Loucy (cell line): ENCODE results near the gene PLEKHA5.

ENCODE experiments used
- H2AFZ ChIP-seq: fragments of 200-600 bp; sonication (generic); 2 replicates; pipeline ENCODE4 v1.6.0; 2016; ENCODE audit warnings: antibody characterized with exemption, mild to moderate bottlenecking, low read length, moderate library complexity
- H3F3A ChIP-seq: fragments of 200-600 bp; 2 replicates; pipeline ENCODE4 v1.6.0; 2016; ENCODE audit warnings: antibody characterized with exemption, low read depth, mild to moderate bottlenecking
- H3K27me3 ChIP-seq: fragments of 200-600 bp; sonication (generic); 2 replicates; pipeline ENCODE4 v1.6.1; 2014; ENCODE audit warnings: low read length, mild to moderate bottlenecking; ENCODE audit not compliant: insufficient read depth, poor library complexity, severe bottlenecking
- H3K36me3 ChIP-seq: fragments of 200-600 bp; sonication (generic); 2 replicates; pipeline ENCODE4 v1.6.1; 2016; ENCODE audit warnings: low read length; ENCODE audit not compliant: insufficient read depth
- H3K4me1 ChIP-seq: fragments of 200-600 bp; sonication (generic); 2 replicates; pipeline ENCODE4 v1.5.1; 2014; ENCODE audit warnings: low read length, mild to moderate bottlenecking; ENCODE audit not compliant: insufficient read depth, poor library complexity, severe bottlenecking
- H3K4me2 ChIP-seq: fragments of 200-600 bp; sonication (generic); 2 replicates; pipeline ENCODE4 v1.6.0; 2014; ENCODE audit warnings: antibody characterized with exemption, low read length, low read depth, mild to moderate bottlenecking; ENCODE audit not compliant: poor library complexity, severe bottlenecking
- H3K4me3 ChIP-seq: fragments of 200-600 bp; sonication (generic); 2 replicates; pipeline ENCODE4 v1.5.1; 2014; ENCODE audit warnings: low read length, mild to moderate bottlenecking, mixed read lengths; ENCODE audit not compliant: poor library complexity, severe bottlenecking
- H3K79me2 ChIP-seq: fragments of 200-600 bp; sonication (generic); 2 replicates; pipeline ENCODE4 v1.6.1; 2014; ENCODE audit warnings: low read length; ENCODE audit not compliant: insufficient read depth
- H3K9ac ChIP-seq: fragments of 200-600 bp; sonication (generic); 2 replicates; pipeline ENCODE4 v1.6.0; 2014; ENCODE audit warnings: mild to moderate bottlenecking, low read depth, low read length, moderate library complexity; ENCODE audit not compliant: poor library complexity, severe bottlenecking
- H3K9me2 ChIP-seq: fragments of 200-600 bp; sonication (generic); replicated peaks from 2 replicates; pipeline ENCODE4 v1.6.1; 2016; ENCODE audit warnings: low read depth, low read length, mixed read lengths
- H3K9me3 ChIP-seq: fragments of 200-600 bp; sonication (generic); 2 replicates; pipeline ENCODE4 v1.6.1; 2014; ENCODE audit warnings: mild to moderate bottlenecking, antibody characterized with exemption, low read length, low read depth; ENCODE audit not compliant: insufficient read depth
- H4K20me1 ChIP-seq: fragments of 200-600 bp; sonication (generic); 2 replicates; pipeline ENCODE4 v1.6.0; 2014; ENCODE audit warnings: antibody characterized with exemption, low read length, mild to moderate bottlenecking; ENCODE audit not compliant: insufficient read depth, poor library complexity, severe bottlenecking
- EZH2phosphoT487 ChIP-seq: fragments of 200-600 bp; IDR thresholded peaks from 2 replicates; pipeline ENCODE4 v1.6.1; 2018; ENCODE audit warnings: antibody characterized with exemption, mild to moderate bottlenecking, moderate library complexity, borderline replicate concordance
- TF ChIP-seq, protein P1 (sequence below): fragments of 200-600 bp; sonication (generic); conservative IDR thresholded peaks from 2 replicates; pipeline ENCODE4 v1.5.1; 2014; ENCODE audit warnings: mild to moderate bottlenecking, antibody characterized with exemption, low read length

PLEKHA5 gene

DNA sequence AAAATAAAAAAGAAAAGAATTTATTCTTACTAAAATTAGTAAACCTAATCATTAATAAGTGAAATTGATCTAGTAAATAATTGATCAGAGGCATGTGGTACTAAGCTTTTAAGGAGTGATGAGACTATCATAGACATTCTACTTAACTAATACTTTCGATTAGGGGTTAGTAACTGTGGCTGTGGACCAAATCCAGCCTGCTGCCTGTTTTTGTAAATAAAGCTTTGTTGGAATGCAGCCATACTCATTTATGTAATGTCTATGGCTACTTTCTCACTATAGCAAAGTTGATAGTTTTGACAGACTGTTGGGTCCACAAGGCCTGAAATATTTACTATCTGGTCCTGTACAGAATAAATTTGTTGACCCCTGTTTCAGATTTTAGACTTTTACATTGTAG lies 63.2 kb downstream of the PLEKHA5 start:
- H3K9me2 ChIP-seq, result no peaks in the 10 kb centered on the region
- H3K79me2 ChIP-seq, result no peaks in the 10 kb centered on the region
- no peak overlapping the region for H3K4me3 ChIP-seq
- H3F3A ChIP-seq, result no peaks in the 10 kb centered on the region
- TF ChIP-seq, protein P1, sequence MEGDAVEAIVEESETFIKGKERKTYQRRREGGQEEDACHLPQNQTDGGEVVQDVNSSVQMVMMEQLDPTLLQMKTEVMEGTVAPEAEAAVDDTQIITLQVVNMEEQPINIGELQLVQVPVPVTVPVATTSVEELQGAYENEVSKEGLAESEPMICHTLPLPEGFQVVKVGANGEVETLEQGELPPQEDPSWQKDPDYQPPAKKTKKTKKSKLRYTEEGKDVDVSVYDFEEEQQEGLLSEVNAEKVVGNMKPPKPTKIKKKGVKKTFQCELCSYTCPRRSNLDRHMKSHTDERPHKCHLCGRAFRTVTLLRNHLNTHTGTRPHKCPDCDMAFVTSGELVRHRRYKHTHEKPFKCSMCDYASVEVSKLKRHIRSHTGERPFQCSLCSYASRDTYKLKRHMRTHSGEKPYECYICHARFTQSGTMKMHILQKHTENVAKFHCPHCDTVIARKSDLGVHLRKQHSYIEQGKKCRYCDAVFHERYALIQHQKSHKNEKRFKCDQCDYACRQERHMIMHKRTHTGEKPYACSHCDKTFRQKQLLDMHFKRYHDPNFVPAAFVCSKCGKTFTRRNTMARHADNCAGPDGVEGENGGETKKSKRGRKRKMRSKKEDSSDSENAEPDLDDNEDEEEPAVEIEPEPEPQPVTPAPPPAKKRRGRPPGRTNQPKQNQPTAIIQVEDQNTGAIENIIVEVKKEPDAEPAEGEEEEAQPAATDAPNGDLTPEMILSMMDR, result no peak
- TF ChIP-seq EZH2phosphoT487, result no peak
- H3K27me3 ChIP-seq, result no peaks in the 10 kb centered on the region
- H3K9me3 ChIP-seq, result no peaks in the 10 kb centered on the region
- no peaks in the 10 kb centered on the region for H4K20me1 ChIP-seq
- H2AFZ ChIP-seq, result no peak overlapping the region
- no peak overlapping the region for H3K9ac ChIP-seq
- peaks cover 15% of the 10 kb centered on the region for H3K4me1 ChIP-seq
- H3K4me2 ChIP-seq, result no peak overlapping the region
- no peaks in the 10 kb centered on the region for H3K36me3 ChIP-seq

GRCh38 chr12:19194963-19195362 lies 65.4 kb downstream of the PLEKHA5 start:
- Histone ChIP-seq H3F3A (no peaks in the 10 kb centered on the region), H3K27me3 (no peaks in the 10 kb centered on the region), H3K4me1 (peaks cover 17% of the 10 kb centered on the region), H2AFZ (no peak overlapping the region), H3K9me2 (no peaks in the 10 kb centered on the region), H4K20me1 (no peaks in the 10 kb centered on the region), H3K9me3 (no peaks in the 10 kb centered on the region), H3K4me3 (no peak overlapping the region), H3K79me2 (no peaks in the 10 kb centered on the region), H3K4me2 (no peak overlapping the region), H3K9ac (no peak overlapping the region), H3K36me3 (no peaks in the 10 kb centered on the region)
- TF ChIP-seq EZH2phosphoT487, result no peak
- TF ChIP-seq, protein P1, result no peak

DNA sequence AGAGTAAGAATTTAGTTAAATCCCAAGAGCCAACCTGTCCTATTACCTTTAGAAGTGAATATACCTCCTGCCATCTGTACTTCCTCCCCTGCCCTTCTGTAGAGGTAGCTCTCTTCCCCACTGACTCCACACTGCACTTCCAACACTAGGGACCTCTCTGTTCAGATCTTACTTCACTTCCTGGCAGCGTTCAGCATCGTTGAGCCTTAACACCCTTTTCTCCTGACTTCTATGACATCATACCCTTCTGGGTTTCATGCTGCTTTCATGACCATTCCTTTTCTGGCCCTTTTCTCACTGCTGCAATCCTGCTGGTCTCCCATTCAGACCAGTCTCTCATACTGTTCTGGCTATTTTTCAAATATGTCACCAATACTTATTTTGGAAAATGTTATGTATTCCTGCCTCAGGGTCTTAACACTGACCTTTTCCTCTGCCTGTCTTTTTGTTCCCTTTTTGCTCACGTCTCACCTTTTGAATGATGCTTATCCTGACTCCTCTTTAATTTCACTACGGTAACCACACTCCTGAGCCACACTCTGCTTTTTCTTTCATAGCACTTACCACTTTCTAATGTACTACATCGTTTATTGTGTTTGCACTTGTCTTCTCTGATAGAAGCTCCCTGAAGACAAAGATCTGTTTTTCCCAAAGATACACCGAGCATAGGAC lies 67.6 kb downstream of the PLEKHA5 start:
- Histone ChIP-seq H3K79me2 (no peaks in the 10 kb centered on the region), H3F3A (no peaks in the 10 kb centered on the region), H3K9me2 (no peaks in the 10 kb centered on the region), H3K36me3 (no peaks in the 10 kb centered on the region), H3K9ac (no peak overlapping the region), H2AFZ (no peak overlapping the region), H4K20me1 (no peaks in the 10 kb centered on the region), H3K4me2 (no peak overlapping the region), H3K4me1 (peaks cover 10% of the 10 kb centered on the region), H3K4me3 (no peak overlapping the region), H3K9me3 (no peaks in the 10 kb centered on the region), H3K27me3 (no peaks in the 10 kb centered on the region)
- TF ChIP-seq EZH2phosphoT487, result no peak
- TF ChIP-seq, protein P1, result no peak
